GM19455 (cell line): ENCODE data around the gene GNPDA1.

Experiments
- ATAC-seq: cut with Tn5 transposase; IDR thresholded peaks from one replicate; pipeline ENCODE4 v1.9.1; 2021; ENCODE audit not compliant: unreplicated experiment

Gene GNPDA1

DNA sequence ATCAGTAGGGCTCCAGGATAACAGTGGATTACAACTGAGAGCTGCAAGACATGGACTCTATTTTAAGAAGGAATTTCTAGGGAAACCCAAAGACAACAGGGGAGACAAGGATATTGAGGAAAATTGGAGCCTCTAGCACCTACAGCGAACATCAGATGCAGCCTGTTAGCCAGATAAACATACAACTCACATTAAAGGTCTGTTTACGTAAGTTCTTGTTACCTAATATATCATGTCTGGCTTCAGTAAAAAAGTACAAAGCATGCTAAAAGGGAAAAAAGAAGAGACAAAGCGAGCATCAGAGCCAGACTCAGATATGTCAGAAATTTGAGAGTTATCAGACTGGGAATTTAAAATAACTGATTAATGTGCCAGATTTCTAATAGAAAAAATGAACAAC lies 17.2 kb downstream of the GNPDA1 start:
- ATAC-seq, result no peak

DNA sequence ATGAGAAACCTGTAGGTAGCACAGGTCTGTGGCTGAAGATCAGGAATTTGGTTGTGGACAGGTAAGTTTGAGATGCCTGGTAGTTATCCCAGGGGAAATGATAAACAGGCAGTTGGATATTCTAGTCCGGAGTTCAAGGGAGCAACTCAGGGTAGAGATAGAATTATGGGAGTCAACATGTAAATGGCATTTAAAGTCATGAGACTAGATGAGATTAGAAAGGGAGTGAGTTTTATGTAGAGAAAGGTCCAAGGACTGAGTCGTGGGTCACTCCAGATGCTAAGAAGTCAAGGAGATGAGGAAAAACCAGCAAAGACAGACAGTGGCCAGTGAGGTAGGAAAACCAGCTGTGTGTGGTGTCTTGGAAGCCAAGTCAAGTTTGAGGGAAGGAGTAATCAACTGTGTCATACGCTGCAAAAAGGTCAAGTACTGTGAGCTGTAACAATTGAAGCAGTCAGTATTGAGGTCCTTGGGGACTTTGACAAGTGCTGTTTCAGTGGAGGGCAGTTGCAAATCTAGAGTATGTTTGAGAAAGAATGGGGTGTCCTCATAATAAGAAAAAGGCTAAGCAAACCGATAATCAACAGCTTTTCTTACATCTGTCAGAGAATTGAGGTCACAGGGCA lies 18.2 kb downstream of the GNPDA1 start:
- no peak for ATAC-seq

GRCh38 chr5:141992349-141992963 lies 20.4 kb downstream of the GNPDA1 start:
- no peak for ATAC-seq

GRCh38 chr5:141989720-141990119 lies 23.1 kb downstream of the GNPDA1 start:
- ATAC-seq, result no peak

GRCh38 chr5:141986072-141986471 lies 26.8 kb downstream of the GNPDA1 start:
- no peak for ATAC-seq

DNA sequence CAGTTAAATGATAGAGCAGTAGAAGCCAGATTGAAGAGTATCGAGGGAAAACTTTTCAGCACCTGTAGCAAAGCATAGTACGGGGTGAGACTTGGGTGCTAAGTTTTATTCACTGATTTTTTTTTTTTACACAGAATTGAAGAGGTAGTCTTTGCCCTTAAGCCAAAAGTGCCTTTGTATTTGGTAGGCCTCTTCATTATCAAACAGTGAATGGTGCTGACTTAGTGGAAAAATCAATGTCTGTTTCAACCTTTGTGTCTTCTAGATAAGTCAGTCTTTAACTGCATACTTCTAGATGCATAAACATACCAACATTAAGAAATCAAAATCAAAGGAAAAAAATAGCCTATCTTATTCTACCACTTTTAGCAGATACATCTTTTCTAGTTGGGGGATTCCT lies 30.2 kb downstream of the GNPDA1 start:
- ATAC-seq, result no peak

DNA sequence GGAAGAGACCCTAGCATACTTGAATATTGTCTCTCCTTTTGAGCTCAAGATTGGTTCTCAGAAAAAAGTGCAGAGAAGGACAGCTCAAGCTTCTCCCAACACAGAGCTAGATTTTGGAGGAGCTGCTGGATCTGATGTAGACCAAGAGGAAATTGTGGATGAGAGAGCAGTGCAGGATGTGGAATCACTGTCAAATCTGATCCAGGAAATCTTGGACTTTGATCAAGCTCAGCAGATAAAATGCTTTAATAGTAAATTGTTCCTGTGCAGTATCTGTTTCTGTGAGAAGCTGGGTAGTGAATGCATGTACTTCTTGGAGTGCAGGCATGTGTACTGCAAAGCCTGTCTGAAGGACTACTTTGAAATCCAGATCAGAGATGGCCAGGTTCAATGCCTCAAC lies 34.4 kb downstream of the GNPDA1 start:
- no peak for ATAC-seq

GRCh38 chr5:141976176-141976575 lies 36.7 kb downstream of the GNPDA1 start:
- ATAC-seq, result no peak

DNA sequence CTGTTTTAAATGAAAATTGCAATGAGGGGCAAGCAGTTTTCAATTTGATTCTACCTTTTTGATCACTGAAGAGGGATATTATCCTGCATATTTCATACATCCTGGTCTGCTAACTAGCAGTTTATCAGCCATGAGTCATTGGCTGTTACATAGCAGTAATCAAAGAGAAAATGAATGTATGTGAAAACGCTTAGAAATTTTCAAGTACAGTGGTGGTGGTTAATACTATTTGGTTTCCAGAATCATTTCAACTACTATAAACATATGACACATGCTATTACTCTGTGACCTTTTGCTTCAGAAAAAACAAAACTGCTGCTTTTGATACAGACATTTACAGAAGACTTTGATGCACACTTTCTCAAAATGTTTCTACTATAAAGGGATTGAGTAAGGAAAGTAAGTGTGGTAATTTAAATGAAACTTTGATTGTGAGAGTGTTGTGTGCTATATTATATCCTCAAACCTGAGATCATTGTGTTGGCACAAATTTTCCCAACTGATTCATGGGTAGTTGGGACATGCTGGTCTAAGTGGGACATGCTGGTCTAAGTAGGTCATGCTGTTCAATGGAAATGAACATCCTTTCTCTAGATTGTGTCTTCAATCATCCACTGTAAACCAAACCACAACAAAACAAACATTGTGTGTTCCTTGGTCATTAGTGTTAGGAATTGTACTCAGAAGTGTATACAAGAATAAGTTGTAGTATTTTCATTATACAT lies 38.8 kb downstream of the GNPDA1 start:
- ATAC-seq, result no peak

DNA sequence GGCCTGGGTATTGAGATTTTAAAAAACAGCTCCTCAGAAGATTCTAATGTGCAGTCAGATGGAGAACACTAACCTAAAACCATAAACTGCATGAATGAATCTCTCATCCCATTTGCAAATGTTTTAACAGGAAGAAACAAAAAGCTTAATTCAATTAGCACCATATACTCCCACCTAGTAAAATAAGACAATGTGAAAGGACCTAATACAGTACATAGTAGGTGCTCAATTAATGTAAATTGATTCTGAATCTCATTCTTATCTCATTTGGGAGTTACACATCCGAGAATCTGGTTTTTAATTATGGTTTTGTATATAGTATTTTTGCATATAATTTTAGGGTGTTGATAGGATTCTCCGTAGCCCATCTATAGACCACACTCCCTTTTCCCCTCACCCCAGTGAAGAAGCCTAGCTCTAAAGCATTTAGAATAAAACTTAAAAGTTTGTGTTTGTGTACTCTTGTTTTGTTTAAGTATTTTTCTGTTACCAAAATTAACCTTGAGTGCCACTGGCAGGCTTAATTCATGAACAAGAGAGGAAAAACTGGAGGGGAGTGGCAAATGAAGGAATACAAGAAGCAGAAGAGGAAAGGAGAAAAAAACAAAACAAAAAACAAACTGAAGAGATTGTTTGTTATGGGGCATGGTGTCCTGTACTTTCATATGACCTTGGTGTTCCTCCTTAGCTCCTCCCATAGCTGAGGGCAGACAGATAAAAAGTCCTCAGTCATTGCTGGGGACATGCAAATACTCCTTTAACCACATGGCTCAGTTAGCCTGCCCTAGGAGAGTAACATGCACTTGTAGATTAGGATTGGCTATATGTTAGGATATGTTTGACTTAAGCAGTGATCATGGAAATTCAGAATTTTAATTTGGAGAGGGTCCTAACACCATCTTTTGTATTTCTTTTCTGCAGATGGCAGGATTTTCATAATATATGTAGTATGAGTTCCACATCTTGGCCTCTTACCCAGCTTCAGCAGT lies 42.8 kb downstream of the GNPDA1 start:
- ATAC-seq, result peak; percentile 49

- peak; percentile 92 for ATAC-seq
Observed at GRCh38 chr5:141968914-141969608, 43.8 kb downstream of the GNPDA1 start, which contains the start of gene RNF14. Gene RNF14, plus strand, starts transcription at chr5:141969105. Its CDS starts 4,484 bp downstream, at chr5:141973589.

DNA sequence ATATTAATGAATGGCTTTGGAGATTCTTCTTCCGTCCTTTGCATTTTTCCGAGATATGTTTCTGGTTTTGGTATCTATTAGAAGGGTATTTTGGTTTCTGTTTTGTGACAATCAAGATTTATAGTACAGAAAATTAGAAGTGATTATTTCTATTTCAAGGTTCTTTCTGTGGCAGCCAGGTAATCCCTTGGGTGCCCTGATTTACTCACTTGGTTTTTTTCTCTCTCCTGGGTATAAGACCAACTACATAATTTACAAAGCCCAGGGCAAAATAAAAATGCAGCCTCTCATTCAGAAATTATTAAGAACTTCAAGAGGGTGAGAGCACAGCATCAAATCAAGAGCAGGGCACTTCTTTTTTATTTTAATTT lies 45.9 kb downstream of the GNPDA1 start:
- ATAC-seq, result no peak

- ATAC-seq, result no peak
Observed at GRCh38 chr5:141966275-141966962, 46.4 kb downstream of the GNPDA1 start.

DNA sequence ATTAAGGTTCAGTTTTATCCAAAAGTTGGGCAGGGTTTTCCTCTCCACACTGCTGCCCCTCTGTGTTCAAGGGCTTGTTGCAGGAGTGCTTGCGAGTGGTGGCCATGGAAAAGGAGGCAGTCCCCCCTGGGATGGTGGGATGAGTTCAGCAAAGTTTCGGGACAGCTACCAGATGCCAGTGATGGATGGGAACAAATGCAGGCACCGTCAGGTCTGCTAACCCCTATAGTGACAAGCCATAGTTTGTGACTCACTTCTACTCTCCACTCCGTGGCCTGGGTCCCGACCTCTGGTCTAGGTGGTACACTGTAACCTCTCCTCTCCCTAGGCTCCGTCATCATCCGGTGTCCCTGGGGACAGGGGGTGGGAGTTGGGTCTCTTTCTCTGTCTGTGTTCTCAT lies 47.8 kb downstream of the GNPDA1 start:
- no peak for ATAC-seq

- ATAC-seq, result no peak
Observed at GRCh38 chr5:141963701-141964100, 49.1 kb downstream of the GNPDA1 start.

DNA sequence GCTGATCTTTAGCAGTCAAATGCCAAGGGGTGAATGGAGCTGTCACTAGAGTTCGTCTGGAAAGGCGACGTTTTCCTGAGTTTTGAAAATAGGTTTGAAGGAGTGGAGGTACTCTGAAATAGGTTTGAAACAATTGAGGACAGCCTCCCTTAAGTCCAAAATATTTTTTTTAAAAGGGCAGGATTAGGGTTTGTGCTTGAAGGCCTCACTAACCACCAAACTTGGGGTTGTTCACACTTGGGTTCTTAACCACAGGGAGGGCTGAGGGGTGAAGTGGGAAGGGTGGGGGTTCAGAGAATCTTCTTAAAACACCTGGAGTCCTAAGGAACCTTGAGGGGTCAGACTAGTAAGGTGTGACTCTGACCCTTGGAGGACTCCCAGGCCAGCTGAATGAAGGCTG lies 51.4 kb downstream of the GNPDA1 start:
- no peak for ATAC-seq

DNA sequence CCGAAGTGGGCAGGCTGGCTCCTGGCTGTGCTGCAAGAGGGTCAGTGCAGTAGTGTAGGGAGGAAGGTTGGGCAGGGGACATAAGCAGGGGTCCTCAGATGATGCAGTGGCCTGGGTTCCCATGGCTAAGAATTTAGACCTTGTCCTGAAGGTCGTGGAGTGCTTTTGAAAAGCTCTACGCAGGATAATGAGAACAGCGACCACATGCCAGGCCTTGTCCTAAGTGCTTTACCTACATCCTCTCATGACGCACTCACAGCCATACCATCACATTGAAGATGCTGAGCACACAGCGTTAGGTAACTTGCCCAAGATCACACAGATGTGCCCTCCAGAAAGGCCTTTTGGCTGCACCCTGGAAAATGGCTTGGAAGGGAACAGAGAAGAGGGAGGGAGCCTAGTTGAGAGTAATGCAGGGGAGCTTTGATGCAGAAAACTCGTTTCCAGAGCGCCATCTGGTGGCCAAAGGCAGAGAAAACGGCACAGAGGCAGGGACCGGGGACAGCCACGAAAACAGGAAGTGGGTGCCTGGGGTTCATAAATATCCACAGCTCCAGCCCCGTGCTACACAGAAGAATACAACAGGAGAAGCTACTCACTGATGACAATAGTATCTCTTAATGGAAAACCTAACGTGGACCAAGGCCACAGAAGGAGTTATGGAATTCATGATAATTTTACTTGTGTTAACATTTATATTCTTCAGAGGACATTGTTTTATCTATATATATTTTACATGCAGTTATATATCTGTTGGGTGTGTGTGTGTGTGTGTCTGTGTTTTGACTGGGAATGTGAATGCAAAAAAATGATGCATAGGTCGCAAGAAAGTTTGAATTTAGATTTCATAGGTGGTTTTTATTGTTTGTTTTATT lies 52.1 kb downstream of the GNPDA1 start:
- peak; percentile 94 for ATAC-seq

DNA sequence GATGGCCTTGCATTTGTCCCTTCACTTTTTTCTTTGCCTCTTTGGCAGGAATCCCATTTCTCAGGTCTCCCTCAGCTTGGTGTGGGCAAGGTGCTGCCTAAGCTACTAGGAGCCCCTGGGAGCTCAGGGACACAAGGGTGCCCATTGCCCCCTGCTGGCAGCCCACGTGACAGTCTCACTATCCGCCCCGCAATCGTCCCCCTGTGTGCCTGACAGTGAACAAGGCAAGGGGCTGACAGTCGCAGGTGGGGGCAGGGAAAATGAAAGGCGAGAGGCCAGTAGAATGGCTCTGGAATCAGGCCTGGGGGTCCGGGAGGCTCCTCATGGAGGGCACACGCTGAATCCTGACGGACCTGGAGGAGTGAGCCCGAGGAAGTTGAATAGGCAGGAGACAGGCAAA lies 52.8 kb downstream of the GNPDA1 start:
- no peak for ATAC-seq

DNA sequence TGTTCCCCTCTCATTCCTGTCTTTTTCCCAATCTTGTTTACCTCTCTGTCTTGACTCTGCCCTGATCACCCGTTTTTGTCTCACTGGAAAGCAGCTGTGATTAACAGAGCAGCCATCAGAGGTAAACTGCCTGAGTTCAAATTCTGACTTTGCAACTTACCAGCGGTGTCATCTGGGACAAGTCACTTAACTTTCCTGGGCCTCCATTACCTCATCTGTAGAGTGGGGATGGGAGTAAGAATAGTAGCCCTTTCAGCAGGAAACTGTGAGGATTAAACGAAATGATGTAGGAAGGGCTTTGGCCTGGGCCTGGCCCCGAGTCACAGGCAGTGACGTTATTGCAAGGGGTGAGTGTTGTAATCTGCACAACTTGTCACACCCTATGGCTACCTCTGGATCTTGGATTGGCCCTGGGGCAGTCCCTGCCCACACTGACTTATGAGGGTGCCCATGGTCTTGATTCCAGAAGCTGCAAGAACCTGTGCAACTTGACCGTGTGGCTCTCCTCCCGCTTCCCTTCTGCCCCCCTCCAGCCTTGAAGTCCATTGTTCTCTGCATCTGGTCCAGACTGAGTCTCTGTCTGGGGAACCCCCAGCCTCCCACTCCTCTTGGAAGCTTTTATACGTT lies 54.2 kb downstream of the GNPDA1 start:
- no peak for ATAC-seq
